GM19025 (cell line): ENCODE results near the gene SLC22A3.

ENCODE experiments used
- ATAC-seq: cut with Tn5 transposase; IDR thresholded peaks from one replicate; pipeline ENCODE4 v1.9.1; 2021; ENCODE audit warnings: mild to moderate bottlenecking, low read depth, moderate library complexity; ENCODE audit not compliant: unreplicated experiment

Gene SLC22A3

DNA sequence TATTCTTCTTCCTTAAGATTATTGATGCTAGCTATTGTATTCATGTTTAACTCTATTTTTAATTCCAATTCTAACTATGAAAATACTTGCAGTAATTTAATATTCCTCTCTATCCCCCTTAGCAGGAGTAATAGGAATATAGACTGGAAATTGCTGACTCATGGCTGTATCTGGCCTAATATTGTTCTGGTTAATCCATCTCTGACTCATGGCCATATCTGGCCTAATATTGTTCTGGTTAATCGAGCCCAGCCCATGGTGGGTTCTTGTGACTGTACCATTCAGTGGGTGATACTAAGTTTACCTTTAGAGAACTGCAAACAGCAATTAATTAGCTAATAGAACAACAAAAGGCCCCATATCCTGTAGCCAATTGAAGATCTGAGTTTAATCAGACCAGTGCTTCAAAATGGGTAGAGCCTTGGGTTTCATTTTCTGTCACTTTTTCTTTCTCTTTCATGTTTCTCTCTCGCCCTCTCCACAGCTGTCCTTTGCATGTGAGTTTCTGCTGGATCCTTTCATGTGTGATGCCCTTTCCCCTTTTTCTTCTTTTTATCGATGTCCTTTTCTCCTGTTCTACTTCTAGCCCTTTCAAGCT is 50.6 kb downstream of the SLC22A3 start:
- ATAC-seq = peak; percentile 93

- ATAC-seq = no peak
Observed at GRCh38 chr6:160400446-160400845, 52.3 kb downstream of the SLC22A3 start.

DNA sequence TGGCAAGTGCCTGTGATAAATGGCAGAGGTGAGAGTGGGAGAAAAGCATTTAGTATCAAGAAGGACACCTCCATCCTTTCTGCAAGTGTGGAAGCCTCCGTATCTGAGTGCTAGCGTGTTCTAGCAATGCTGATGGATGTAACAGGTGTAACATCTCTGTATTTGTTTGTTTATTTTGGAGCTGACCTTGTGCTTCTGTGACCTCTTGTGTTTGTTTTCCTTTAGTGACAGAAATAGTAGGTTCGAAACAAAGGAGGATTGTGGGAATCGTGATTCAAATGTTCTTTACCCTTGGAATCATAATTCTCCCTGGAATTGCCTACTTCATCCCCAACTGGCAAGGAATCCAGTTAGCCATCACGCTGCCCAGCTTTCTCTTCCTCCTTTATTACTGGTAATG is 60.4 kb downstream of the SLC22A3 start:
- ATAC-seq = no peak

DNA sequence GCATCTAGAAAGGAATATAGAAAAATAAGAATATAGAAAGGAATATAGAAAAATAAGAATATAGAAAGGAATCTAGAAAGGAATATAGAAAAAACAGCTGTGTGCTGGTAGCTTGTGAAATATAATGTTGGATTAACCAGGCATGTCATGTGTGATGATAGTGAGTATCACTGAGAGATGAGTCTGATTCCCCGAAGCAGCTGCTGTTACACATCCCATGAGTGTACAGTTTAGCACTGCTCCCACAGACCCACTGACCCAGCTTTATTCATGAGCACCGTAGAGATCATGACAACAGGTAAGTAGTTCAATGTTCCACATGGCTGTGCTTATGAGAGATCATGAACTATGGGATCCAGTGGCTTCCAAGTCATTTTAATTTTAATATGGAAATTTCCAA is 64.8 kb downstream of the SLC22A3 start:
- ATAC-seq = no peak

DNA sequence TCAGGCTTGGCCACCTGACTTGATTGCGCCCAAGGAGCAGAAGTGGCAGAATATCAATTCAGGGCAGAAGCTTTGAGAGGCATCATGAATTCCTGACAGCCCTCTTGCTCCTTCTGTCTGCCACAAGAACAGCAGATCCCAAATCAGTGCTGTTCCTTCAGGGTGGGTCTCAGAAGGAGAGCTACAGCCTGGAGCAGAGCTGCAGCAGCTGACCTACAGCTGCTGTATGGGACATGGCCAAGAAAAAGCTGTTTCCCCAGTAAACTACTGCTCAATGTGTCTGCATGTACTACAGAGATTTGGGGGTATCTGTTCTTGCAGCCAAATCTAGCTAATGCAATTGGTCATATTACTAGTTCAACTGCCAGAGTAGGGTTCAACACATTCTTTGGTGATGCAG is 69.0 kb downstream of the SLC22A3 start:
- no peak for ATAC-seq

- ATAC-seq = no peak
Observed at GRCh38 chr6:160417550-160417949, 69.4 kb downstream of the SLC22A3 start.

- ATAC-seq = no peak
Observed at GRCh38 chr6:160418370-160418769, 70.2 kb downstream of the SLC22A3 start.

DNA sequence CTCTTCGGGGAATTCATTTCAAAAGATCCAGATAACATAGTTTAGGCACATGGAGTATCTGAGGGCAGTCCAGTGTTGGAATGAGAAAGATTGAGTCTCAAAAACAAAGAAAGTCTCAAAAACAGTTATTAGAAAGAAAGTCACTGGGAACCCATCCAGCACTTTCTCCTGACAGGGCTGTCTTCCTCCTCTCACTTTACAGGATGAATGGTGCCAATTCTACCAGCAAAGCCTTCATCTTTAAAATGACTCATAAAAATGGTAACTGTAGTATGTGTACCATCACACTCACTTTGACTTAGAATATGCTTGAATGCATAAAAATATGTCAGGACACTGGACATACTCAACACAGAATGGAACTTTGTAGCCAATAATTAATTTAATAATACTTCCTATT is 71.3 kb downstream of the SLC22A3 start:
- ATAC-seq = no peak

DNA sequence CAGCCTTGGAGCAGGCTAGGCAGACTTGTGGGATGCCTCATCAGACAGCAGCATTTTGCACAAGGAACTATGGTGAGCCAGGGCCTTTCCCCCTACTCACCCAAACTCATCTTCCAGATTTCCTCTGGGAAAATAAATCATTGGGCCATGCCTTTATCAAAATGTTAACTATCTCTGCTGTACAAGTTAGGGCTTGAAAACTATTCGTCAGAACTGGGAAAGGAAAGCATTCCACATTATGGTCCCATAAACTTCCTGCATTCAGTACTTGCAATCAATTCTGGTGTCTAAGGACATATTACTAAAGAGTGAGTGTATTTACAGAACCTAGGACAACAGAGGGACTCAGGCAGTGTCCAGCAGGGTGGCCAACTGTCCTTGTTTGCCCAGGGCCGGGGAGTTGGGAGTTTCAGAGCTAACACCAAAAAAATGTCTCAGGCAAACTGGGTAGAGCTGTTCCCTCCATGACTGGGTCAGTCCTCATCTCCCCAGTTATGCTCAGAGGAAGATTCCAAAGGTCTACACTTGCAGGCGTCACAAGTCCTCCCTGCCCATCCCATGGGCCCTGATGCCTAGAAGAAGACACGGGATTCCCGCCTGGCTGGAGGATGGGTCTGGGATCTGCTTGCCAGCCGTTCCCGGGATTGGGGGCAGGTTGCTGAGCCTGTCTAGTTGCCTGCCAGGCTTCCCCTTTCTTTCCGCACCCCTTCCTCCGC is 72.2 kb downstream of the SLC22A3 start:
- ATAC-seq = no peak

DNA sequence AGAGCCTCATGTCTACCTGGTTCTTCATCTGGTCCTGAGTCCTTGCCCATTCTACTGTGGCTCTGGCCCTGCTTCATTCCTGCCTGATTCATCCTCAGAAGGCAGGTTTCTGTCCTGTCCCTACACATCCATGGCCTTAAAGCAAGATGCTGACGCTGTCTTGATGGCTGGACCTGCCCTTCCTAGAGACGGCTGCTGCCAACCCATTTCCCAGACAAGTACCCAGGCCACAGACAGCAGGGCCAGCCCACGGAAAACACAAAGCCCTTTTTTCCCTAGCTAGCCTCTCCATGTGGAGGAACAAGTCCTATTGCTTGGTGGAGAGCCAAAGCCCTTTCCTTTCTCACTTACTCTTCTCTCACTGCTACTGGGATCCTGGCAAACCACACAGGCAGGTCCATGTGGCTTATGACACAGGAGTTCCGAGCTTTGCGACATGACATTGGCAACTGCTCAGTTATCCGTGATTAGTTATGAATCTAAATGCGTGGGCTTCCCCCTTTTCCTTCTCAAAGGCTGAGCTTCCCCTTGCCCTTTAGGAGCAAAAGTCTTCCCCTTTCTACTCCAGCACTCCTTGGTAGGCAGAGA is 72.9 kb downstream of the SLC22A3 start:
- ATAC-seq = no peak

DNA sequence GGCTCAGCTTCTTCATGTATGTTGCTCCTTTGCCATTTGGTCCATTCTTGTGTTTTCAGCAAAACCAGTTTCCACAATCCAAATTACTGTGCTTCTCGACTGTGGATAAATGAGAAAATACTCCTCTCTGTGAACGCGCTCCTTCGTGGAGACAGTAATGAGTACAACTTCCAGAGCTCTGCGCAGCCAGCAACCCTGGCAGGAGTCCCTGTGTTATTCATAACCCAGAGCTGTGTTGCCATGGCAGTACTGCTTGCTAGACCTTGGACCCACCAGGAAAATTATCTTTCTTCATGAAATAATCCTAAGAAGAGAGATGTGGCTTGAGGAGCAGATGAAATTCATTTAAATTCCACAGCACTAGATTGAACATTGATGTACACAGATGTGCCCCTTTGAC is 73.7 kb downstream of the SLC22A3 start:
- no peak for ATAC-seq

DNA sequence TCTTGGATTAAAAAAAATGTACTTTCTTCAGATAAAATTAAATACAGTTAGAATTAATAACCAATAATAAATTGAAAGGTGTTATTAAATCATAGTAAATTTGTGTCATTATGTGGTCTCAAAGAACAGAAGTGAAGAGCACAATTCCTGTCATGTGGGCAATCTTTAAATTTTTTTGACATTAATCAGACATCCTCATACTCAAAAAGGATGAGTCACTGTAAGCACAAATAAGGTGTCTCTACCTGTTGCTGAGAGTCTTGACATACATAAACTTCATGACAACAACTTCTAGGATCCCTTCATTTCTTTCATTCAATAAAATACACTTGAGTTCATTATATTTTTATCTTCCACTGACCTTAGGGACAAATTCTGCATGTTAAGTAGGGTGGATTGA is 76.1 kb downstream of the SLC22A3 start:
- no peak for ATAC-seq

DNA sequence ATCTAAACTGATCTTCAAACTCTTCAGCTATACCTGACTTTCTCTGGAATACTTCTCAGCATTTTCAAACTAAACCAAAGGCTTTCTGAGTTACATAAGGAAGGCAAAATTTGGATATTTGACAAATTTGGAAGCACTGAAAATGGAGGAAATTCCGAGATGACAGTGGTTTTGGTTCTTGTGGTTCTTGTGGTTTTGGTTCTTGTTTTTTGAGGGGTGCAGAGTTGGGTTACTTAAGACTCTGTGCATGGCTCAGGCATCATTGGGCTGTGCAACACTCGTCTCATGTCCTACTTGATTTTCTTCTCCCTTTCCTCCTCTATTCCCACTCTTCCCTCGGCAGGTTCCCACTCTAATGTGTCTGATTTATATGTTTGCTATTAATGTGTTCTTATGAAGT is 78.0 kb downstream of the SLC22A3 start:
- ATAC-seq = no peak

DNA sequence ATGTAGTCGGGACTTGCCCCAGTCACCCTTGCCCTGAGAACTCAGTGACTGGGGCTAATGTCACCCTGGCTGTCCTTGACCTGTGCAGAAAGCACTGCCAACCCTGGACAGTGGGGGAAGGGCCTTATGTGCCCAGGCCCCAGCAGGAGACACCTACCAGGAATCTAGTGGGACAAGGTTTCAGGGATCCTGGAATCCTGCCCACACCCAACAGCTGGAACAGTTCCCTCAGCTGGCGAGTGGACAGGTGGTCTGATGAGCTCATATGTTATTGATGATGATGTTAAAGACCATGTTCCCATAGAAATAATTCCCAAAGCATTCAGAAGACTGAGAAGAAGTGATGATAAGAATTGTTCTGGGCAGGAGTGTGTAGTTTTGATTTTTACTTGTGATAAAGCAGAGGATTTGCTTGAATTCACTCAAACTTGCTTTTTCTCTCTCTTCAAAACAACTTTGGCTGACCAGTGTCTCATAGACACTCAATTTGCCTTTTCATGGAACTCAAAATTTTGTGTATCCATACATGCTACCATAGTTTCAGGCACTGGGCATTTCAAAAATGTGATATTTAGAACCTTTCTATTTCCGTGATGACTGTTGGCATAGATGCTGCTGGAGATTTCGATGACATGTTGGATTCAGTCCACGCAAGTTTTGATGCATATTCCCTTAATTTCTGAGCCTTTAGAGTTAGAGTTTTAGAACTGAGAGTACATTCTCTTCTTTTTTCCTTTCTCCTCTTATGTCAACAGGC is 79.3 kb downstream of the SLC22A3 start:
- no peak for ATAC-seq

- ATAC-seq = no peak
Observed at GRCh38 chr6:160428069-160428430, 79.9 kb downstream of the SLC22A3 start.

DNA sequence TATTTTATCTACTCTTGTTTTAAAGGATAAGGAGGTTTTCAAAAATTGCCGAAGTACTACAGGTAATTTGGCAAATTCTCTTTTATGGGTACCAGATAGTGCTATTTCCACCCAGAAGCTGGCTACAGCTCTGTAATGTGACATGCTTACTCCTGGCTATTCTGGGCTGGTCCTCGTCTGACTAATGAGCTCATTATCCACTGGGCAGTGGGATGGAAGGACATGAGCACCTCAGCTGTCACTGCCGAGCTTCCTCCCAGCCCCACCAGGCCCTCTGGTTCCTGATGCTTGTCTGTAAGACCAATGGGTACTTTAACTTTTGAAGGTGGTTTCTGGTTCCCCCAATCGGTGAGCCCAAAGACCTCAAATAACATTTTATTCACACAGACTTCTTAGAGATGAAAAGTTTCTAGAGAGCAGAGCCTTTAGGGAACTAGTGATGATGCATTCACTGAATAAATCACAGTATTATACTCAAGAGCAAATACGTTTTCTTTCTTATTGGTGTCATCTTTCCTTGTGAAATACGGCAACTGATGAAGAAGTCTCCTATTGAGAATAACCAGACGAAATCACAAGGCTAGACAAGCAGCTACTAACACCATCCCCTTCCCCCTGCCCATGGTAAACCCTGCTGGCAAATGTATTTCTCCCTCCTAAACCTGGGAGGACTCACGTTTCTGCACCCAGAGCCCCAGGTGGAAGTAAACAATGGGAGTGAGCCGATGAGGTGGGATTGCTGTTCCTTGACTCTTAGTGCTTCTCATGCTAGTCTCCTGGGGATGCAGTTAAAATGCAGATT is 80.8 kb downstream of the SLC22A3 start:
- ATAC-seq = no peak

DNA sequence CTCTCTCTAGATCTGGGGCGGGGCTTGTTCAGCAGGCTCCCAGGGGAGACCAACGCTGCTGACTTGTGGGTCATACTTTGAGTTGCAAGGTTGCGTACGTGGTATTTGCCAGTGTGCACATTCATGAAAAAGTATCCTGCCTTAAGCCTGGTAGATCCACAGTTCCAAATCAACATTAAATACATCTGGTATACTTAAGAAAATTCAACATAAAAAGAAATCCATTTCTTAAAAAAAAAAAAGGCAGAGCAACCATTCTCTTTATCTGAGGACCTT is 81.4 kb downstream of the SLC22A3 start:
- no peak for ATAC-seq

- no peak for ATAC-seq
Observed at GRCh38 chr6:160430203-160430602, 82.0 kb downstream of the SLC22A3 start.

GRCh38 chr6:160430751-160431150 is 82.6 kb downstream of the SLC22A3 start:
- no peak for ATAC-seq

DNA sequence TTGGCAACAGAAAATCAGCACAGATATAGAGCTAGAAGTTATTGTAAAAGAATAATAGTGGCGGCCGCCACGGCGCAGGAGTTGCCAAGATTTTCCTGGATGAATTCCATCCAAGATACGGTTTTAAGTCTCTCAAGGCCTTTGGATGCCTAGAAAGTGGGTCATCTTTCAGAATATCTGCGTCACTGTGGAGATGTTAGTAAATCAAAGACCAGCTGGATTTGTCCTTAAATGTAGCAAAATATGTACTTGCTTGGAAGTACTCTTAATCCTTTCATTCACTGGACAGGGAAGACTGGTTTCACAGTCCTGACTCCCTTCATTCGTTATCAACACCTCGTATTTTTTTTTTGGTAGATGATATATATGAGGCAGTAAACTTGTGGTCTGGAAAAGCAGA is 83.0 kb downstream of the SLC22A3 start:
- no peak for ATAC-seq
